LNCaP clone FGC (cell line): ENCODE results near the gene MALSU1.

Experiments
- DNase-seq: peaks from one replicate; pipeline ENCODE4 v3.0.0-alpha.2; 2011; ENCODE audit warnings: low read depth
- H3K4me3 ChIP-seq: 2 replicates; pipeline ENCODE4 v1.5.1; 2011; ENCODE audit warnings: mild to moderate bottlenecking, low read depth, low read length, control low read depth
- CTCF ChIP-seq: IDR thresholded peaks from 2 replicates; pipeline ENCODE4 v1.5.1; 2012; ENCODE audit warnings: mild to moderate bottlenecking; ENCODE audit not compliant: control insufficient read depth, insufficient read depth; ENCODE audit errors: extremely low read depth

MALSU1 gene

GRCh38 chr7:23285657-23286646, 13.2 kb upstream of the MALSU1 start:
- TF ChIP-seq CTCF: no peak
- DNase-seq: no peak

GRCh38 chr7:23287612-23288011, 11.5 kb upstream of the MALSU1 start:
- no peak overlapping the region for H3K4me3 ChIP-seq
- no peak for TF ChIP-seq CTCF
- DNase-seq: no peak

More at GRCh38 chr7:23285657-23286646, 13.2 kb upstream of the MALSU1 start:
- no peak overlapping the region for H3K4me3 ChIP-seq

GRCh38 chr7:23290993-23291392, 8.1 kb upstream of the MALSU1 start:
- TF ChIP-seq CTCF: no peak

GRCh38 chr7:23291957-23292560, 7.1 kb upstream of the MALSU1 start:
- no peak overlapping the region for H3K4me3 ChIP-seq
- no peak for TF ChIP-seq CTCF
- DNase-seq: peak; percentile 13

More at GRCh38 chr7:23290993-23291392, 8.1 kb upstream of the MALSU1 start:
- DNase-seq: no peak
- H3K4me3 ChIP-seq: no peak overlapping the region

GRCh38 chr7:23292623-23293022, 6.5 kb upstream of the MALSU1 start:
- DNase-seq: no peak
- H3K4me3 ChIP-seq: no peak overlapping the region
- TF ChIP-seq CTCF: no peak

GRCh38 chr7:23293500-23294073, 5.6 kb upstream of the MALSU1 start:
- no peak for TF ChIP-seq CTCF
- DNase-seq: no peak
- H3K4me3 ChIP-seq: no peak overlapping the region
